ENCODE measurements around the gene VPS37D.
"Not testable (repeated sequence)": the region's sequence is repeated elsewhere in the genome, so short reads cannot be mapped to it uniquely, and the experiment has no call there.

VPS37D gene

GRCh38 chr7:73707045-73707631 is 39.5 kb downstream of the VPS37D start:
- Histone ChIP-seq H3K9me3 (no peaks in the 10 kb centered on the region), H3K4me1 (ENCODE audit: control insufficient read depth in 1 of 2, insufficient read depth in 1 of 2, low read depth in 1 of 2, low read length in 1 of 2) (peaks cover 3 to 9% of the 10 kb centered on the region in 2 experiments), H3K36me3 (no peaks in the 10 kb centered on the region), H3K27me3 (peaks cover 96% of the 10 kb centered on the region), H3K27ac (no peak overlapping the region), H3K4me3 (ENCODE audit: low read depth in 1 of 2, low read length in 1 of 2) (no peak overlapping the region)
- TF ChIP-seq, protein P1, sequence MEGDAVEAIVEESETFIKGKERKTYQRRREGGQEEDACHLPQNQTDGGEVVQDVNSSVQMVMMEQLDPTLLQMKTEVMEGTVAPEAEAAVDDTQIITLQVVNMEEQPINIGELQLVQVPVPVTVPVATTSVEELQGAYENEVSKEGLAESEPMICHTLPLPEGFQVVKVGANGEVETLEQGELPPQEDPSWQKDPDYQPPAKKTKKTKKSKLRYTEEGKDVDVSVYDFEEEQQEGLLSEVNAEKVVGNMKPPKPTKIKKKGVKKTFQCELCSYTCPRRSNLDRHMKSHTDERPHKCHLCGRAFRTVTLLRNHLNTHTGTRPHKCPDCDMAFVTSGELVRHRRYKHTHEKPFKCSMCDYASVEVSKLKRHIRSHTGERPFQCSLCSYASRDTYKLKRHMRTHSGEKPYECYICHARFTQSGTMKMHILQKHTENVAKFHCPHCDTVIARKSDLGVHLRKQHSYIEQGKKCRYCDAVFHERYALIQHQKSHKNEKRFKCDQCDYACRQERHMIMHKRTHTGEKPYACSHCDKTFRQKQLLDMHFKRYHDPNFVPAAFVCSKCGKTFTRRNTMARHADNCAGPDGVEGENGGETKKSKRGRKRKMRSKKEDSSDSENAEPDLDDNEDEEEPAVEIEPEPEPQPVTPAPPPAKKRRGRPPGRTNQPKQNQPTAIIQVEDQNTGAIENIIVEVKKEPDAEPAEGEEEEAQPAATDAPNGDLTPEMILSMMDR (IDR thresholded peaks at IDR 0.05): no peak

GRCh38 chr7:73708961-73709549 is 41.4 kb downstream of the VPS37D start:
- no peaks in the 10 kb centered on the region for H3K9me3 ChIP-seq
- no peaks in the 10 kb centered on the region for H3K36me3 ChIP-seq
- peaks cover 0 to 2% of the 10 kb centered on the region in 2 experiments for H3K4me1 ChIP-seq (ENCODE audit: control insufficient read depth in 1 of 2, insufficient read depth in 1 of 2, low read depth in 1 of 2, low read length in 1 of 2)
- peaks cover 96% of the 10 kb centered on the region for H3K27me3 ChIP-seq
- TF ChIP-seq, protein P1 (IDR thresholded peaks at IDR 0.05): no peak
- no peak overlapping the region for H3K27ac ChIP-seq
- no peak overlapping the region for H3K4me3 ChIP-seq (ENCODE audit: low read depth in 1 of 2, low read length in 1 of 2)

- TF ChIP-seq, protein P1 (IDR thresholded peaks at IDR 0.05): no peak
- Histone ChIP-seq H3K27ac (no peak overlapping the region), H3K4me1 (ENCODE audit: control insufficient read depth in 1 of 2, insufficient read depth in 1 of 2, low read depth in 1 of 2, low read length in 1 of 2) (peaks cover 6 to 10% of the 10 kb centered on the region in 2 experiments), H3K4me3 (ENCODE audit: low read depth in 1 of 2, low read length in 1 of 2) (no peak overlapping the region), H3K36me3 (no peaks in the 10 kb centered on the region), H3K27me3 (peaks cover 96% of the 10 kb centered on the region), H3K9me3 (no peaks in the 10 kb centered on the region)
These were observed 45.1 kb downstream of the VPS37D start for GRCh38 chr7:73712773-73713172.

DNA sequence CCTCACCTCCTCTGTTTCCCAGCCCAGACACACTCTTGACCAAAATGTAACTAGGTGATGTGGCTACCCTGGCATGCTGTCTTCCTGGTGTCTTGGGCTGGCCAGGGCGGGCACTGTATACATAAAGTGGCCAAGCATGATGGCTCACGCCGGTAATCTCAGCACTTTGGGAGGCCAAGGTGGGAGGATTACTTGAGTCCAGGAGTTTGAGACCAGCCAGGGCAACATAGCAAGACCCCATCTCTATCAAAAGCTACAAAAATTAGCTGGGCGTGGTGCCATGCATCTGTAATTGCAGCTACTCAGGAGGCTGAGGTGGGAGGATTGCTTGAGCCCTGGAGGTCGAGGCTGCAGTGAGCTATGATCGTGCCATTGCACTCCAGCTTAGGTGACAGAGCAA is 45.7 kb downstream of the VPS37D start:
- not testable (repeated sequence) for H3K4me3 ChIP-seq (ENCODE audit: low read depth in 1 of 2, low read length in 1 of 2); H3K27ac ChIP-seq; H3K36me3 ChIP-seq; H3K9me3 ChIP-seq
- H3K4me1 ChIP-seq (ENCODE audit: control insufficient read depth in 1 of 2, insufficient read depth in 1 of 2, low read depth in 1 of 2, low read length in 1 of 2): peaks cover 12 to 16% of the 10 kb centered on the region in 2 experiments
- H3K27me3 ChIP-seq: peaks cover 97% of the 10 kb centered on the region

DNA sequence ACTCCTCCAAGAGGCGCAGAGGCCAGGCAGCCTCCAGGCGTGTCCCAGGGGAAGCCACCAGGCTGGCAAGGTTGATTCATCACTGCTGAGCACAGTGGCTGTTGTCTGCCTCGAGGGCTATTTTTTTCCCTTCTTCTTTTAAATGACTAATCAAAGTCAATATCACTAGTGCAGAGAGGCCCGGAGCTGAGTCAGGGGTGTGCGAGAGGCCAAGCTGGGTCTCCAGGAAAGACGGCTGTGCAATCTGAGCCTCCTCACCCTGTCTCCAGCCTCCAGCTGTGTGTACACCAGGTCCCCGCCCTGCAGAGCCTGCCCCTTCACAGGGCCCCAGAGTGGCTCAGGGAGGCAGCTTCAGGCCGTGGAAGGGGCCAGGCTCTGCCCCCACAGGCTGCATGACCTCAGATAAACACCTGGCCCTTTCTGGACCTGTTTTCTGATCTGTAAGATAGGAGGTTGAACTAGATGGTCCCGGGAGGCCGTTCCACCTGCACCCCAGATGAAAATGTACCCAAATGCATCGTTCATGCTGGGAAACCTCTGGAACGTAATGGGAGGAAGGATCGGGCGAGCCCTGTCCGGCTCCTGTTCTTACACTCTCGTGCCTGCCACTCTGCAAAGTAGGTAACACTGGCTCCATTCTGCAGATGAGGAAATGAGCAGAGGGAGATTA is 48.2 kb downstream of the VPS37D start:
- H3K27ac ChIP-seq: no peak overlapping the region

More for the DNA sequence above, 48.2 kb downstream of the VPS37D start:
- peaks cover 25 to 27% of the 10 kb centered on the region in 2 experiments for H3K4me1 ChIP-seq (ENCODE audit: control insufficient read depth in 1 of 2, insufficient read depth in 1 of 2, low read depth in 1 of 2, low read length in 1 of 2)
- H3K9me3 ChIP-seq: no peaks in the 10 kb centered on the region
- no peak overlapping the region for H3K4me3 ChIP-seq (ENCODE audit: low read depth in 1 of 2, low read length in 1 of 2)
- no peaks in the 10 kb centered on the region for H3K36me3 ChIP-seq
- H3K27me3 ChIP-seq: peaks cover 100% of the 10 kb centered on the region
- TF ChIP-seq, protein P1 (IDR thresholded peaks at IDR 0.05): no peak

Data from neutrophil (primary cell).